Endothelial cell of umbilical vein (primary cell): Measurements from ENCODE around the gene CLEC4A. TPM values are rescaled to one million over a fixed set of nuclear protein-coding genes. Genes with fewer than 3 reads are reported as not detected.
A peak's percentile ranks its signal among the peaks of the same experiment; 100 is the strongest.

Experiments used
- BruUV-seq: library from RNA; stranded (reverse); fragments of 400-500 nt; replicated peaks from 2 replicates; lab custom pipeline; 2021; lab: Mats Ljungman, UMichigan
- CTCF ChIA-PET: fragments of 300-600, 350-600 bp; sonication (Branson Sonifier 250); formaldehyde crosslinking; loops from one replicate; lab custom pipeline; 2021; ENCODE audit warnings: antibody characterized with exemption, inconsistent platforms; lab: Charles Lee
- POLR2A ChIA-PET: fragments of 300-600, 350-600 bp; sonication (Branson Sonifier 250); formaldehyde crosslinking; loops from one replicate; lab custom pipeline; 2021; ENCODE audit warnings: antibody characterized with exemption, inconsistent platforms; lab: Charles Lee
- DNase-seq: peaks from one replicate; pipeline ENCODE4 v3.0.0-alpha.2; 2011; ENCODE audit warnings: low read depth, low spot score
- FAIRE-seq: peaks from 2 replicates; lab custom pipeline; 2011; peaks lifted over from hg19 to GRCh38; lab: Jason Lieb, UNC
- H2AFZ ChIP-seq: 2 replicates; pipeline ENCODE4 v1.6.0; 2012; ENCODE audit warnings: low read depth, low read length, control low read depth, inconsistent platforms
- H3K27ac ChIP-seq: 2 replicates; pipeline ENCODE4 v1.5.1; 2011; ENCODE audit warnings: low read depth, mild to moderate bottlenecking, control low read depth, low read length, moderate library complexity; ENCODE audit not compliant: insufficient read depth
- H3K27me3 ChIP-seq, 2 experiments: 2 replicates each; pipeline versions ENCODE4 v1.6.0 to v1.6.1; 2011; ENCODE audit warnings: low read length in 2 of 2, mixed read lengths in 1 of 2; ENCODE audit not compliant: control insufficient read depth in 2 of 2, insufficient read depth in 2 of 2
- H3K36me3 ChIP-seq, 2 experiments: 2 replicates in 1 of 2; 3 replicates in 1 of 2; pipeline ENCODE4 v1.5.1; 2011; ENCODE audit warnings: low read length in 2 of 2, mild to moderate bottlenecking in 1 of 2, moderate library complexity in 1 of 2; ENCODE audit not compliant: control insufficient read depth in 2 of 2, insufficient read depth in 2 of 2; ENCODE audit errors: extremely low read depth in 1 of 2
- H3K4me1 ChIP-seq: 3 replicates; pipeline ENCODE4 v1.5.1; 2011; ENCODE audit warnings: mild to moderate bottlenecking, low read length; ENCODE audit not compliant: control insufficient read depth, insufficient read depth; ENCODE audit errors: extremely low read depth
- H3K4me2 ChIP-seq: 2 replicates; pipeline ENCODE4 v1.6.1; 2011; ENCODE audit warnings: low read length, control low read depth, mixed read lengths; ENCODE audit not compliant: insufficient read depth
- H3K4me3 ChIP-seq, 3 experiments: fragments of 200-600 bp in 1 of 3; sonication (generic), shearing (Covaris generic) in 1 of 3; replicated peaks in 1 of 3; 2 replicates each; pipeline ENCODE4 v1.5.1; 2011 to 2016; ENCODE audit warnings: control low read depth in 3 of 3, low read length in 3 of 3, mild to moderate bottlenecking in 2 of 3, inconsistent platforms in 1 of 3, low read depth in 1 of 3, moderate library complexity in 1 of 3; ENCODE audit not compliant: insufficient read depth in 1 of 3
- H3K79me2 ChIP-seq: 2 replicates; pipeline ENCODE4 v1.6.0; 2012; ENCODE audit warnings: low read length, inconsistent platforms; ENCODE audit not compliant: control insufficient read depth, insufficient read depth
- H3K9ac ChIP-seq: replicated peaks from 2 replicates; pipeline ENCODE3; 2011; ENCODE audit warnings: low read length, control low read depth; ENCODE audit not compliant: insufficient read depth; ENCODE audit errors: extremely low read depth
- H3K9me1 ChIP-seq: replicated peaks from 3 replicates; pipeline ENCODE4 v1.6.0; 2011; ENCODE audit warnings: mild to moderate bottlenecking, low read length; ENCODE audit not compliant: control insufficient read depth, insufficient read depth; ENCODE audit errors: extremely low read depth
- H3K9me3 ChIP-seq: replicated peaks from 2 replicates; pipeline ENCODE4 v1.5.1; 2012; ENCODE audit warnings: low read length, inconsistent platforms; ENCODE audit not compliant: control insufficient read depth, insufficient read depth
- H4K20me1 ChIP-seq: replicated peaks from 2 replicates; pipeline ENCODE3; 2011; ENCODE audit warnings: mild to moderate bottlenecking, low read length; ENCODE audit not compliant: control insufficient read depth, insufficient read depth; ENCODE audit errors: extremely low read depth
- CTCF ChIP-seq, 2 donors: IDR thresholded peaks; 1 replicate in 1 of 2; 2 replicates in 1 of 2; pipeline ENCODE4 v1.5.1; 2011; ENCODE audit warnings: low read length in 2 of 2, mild to moderate bottlenecking in 2 of 2, moderate library complexity in 2 of 2, control low read depth in 1 of 2, inconsistent platforms in 1 of 2, low read depth in 1 of 2; ENCODE audit not compliant: insufficient read depth in 1 of 2; ENCODE audit errors: extremely low read depth in 1 of 2
- EZH2 ChIP-seq: IDR thresholded peaks from 2 replicates; pipeline ENCODE4 v1.6.1; 2012; ENCODE audit warnings: borderline replicate concordance, low read depth, mild to moderate bottlenecking, moderate library complexity, low read length, inconsistent platforms; ENCODE audit not compliant: severe bottlenecking
- FOS ChIP-seq: IDR thresholded peaks from 2 replicates; pipeline ENCODE4 v1.6.1; 2011; ENCODE audit warnings: mild to moderate bottlenecking, low read length, moderate library complexity, borderline replicate concordance; ENCODE audit not compliant: insufficient read depth
- JUN ChIP-seq: IDR thresholded peaks from 2 replicates; pipeline ENCODE4 v1.6.1; 2011; ENCODE audit warnings: borderline replicate concordance, low read depth; ENCODE audit not compliant: insufficient read length, insufficient read depth
- MAX ChIP-seq: IDR thresholded peaks from 2 replicates; pipeline ENCODE4 v1.6.1; 2011; ENCODE audit not compliant: insufficient read depth, insufficient read length
- MYC ChIP-seq: IDR thresholded peaks from one replicate; pipeline ENCODE4 v1.6.1; 2011; ENCODE audit warnings: mild to moderate bottlenecking, low read depth, low read length
- POLR2A ChIP-seq: IDR thresholded peaks from 2 replicates; pipeline ENCODE4 v1.6.1; 2012; ENCODE audit warnings: low read depth, mild to moderate bottlenecking, control low read depth, low read length
- POLR2AphosphoS5 ChIP-seq: IDR thresholded peaks from 2 replicates; pipeline ENCODE4 v1.6.1; 2012; ENCODE audit warnings: low read depth, mild to moderate bottlenecking, control low read depth, low read length, moderate library complexity; ENCODE audit not compliant: insufficient read depth
- dilution Hi-C: fragments of 300-500 bp; cut with MboI; formaldehyde crosslinking; loops from one replicate; pipeline ENCODE4 v1.15.0; 2019; ENCODE audit warnings: low sequenced_read_pairs; ENCODE audit not compliant: extremely low pct_ligation_motif_present
- intact Hi-C: fragments of 100-400 bp; cut with micrococcal nuclease; formaldehyde crosslinking; loops from one replicate; pipeline ENCODE4 v1.10.0; 2022
- polyA plus RNA-seq, 4 experiments: library from polyadenylated mRNA; depleted of rRNA in 3 of 4; stranded (reverse) in 3 of 4; unstranded in 1 of 4; fragments of >200 nt; gene quantifications; 2 replicates each; pipeline versions ENCODE4 v1.2.1 to v1.2.3, GENCODE V29; 2011 to 2012; ENCODE audit warnings: missing spikeins in 1 of 4
- total RNA-seq: library from RNA; stranded (reverse); gene quantifications from 2 replicates; pipeline ENCODE4 v1.2.3, GENCODE V29; 2021

CLEC4A gene
- total and polyA plus RNA-seq, 2 donors (not counting 3 experiments of a cell fraction or from before 2014, with no cell fraction given): 0.52 to 0.86 TPM

- peak; percentile 59 for FAIRE-seq
- Histone ChIP-seq H3K9me3 (no peaks in the 10 kb centered on the region), H3K27me3 (no peaks in the 10 kb centered on the region), H4K20me1 (no peaks in the 10 kb centered on the region), H3K9me1 (no peaks in the 10 kb centered on the region), H3K4me1 (peaks cover 14% of the 10 kb centered on the region), H3K27ac (no peak overlapping the region), H2AFZ (no peak overlapping the region), H3K36me3 (no peaks in the 10 kb centered on the region), H3K9ac (no peak overlapping the region), H3K79me2 (peaks cover 4% of the 10 kb centered on the region), H3K4me2 (peak overlapping the region; percentile 40), H3K4me3 (no peak overlapping the region)
- CTCF ChIA-PET: interaction anchor here (0.8 to 8.9 kb wide), 15 partner anchors 11 to 245 kb away, joined by 3 to 254 read pairs (median 11); partner anchors contain the start of genes C3AR1 and ZNF705A
- peak; percentile 74 for DNase-seq
- intact Hi-C loops: no loop called here
- dilution Hi-C loops: no loop called here
- no TSS peak for BruUV-seq
- POLR2A ChIA-PET: no interaction called here
- TF ChIP-seq MYC (no peak), JUN (peak; percentile 66), FOS (peak; percentile 90)
Measured at GRCh38 chr12:8077207-8077606, 46.2 kb upstream of the CLEC4A start.

GRCh38 chr12:8078398-8078797 lies 45.0 kb upstream of the CLEC4A start:
- H3K27ac ChIP-seq: no peak overlapping the region
- H3K9me1 ChIP-seq: no peaks in the 10 kb centered on the region
- no peak for FAIRE-seq
- BruUV-seq: no TSS peak
- dilution Hi-C loops: no loop called here
- no peak overlapping the region for H2AFZ ChIP-seq
- H3K27me3 ChIP-seq: no peaks in the 10 kb centered on the region
- POLR2A ChIA-PET: interaction anchor here (0.9 to 1.1 kb wide), 2 partner anchors 142 to 145 kb away, joined by 3 to 7 read pairs; partner anchors contain the start of gene SLC2A3
- TF ChIP-seq POLR2A: no peak
- TF ChIP-seq CTCF (IDR thresholded peaks at IDR 0.05; ENCODE audit: extremely low read depth in 1 of 2, insufficient read depth in 1 of 2, low read depth in 1 of 2, low read length in 2 of 2): peak; percentile 28 to 49
- TF ChIP-seq POLR2AphosphoS5: no peak
- no peak for TF ChIP-seq EZH2
- TF ChIP-seq MYC: no peak
- no peak for TF ChIP-seq MAX
- H3K9ac ChIP-seq: no peak overlapping the region
- CTCF ChIA-PET: interaction anchor here (0.5 to 8.9 kb wide), 33 partner anchors 9 to 436 kb away, joined by 3 to 254 read pairs (median 4); partner anchors contain the start of genes C3AR1 and ZNF705A
- no peak overlapping the region for H3K4me2 ChIP-seq
- H3K79me2 ChIP-seq: peaks cover 15% of the 10 kb centered on the region
- no peaks in the 10 kb centered on the region for H4K20me1 ChIP-seq
- DNase-seq: peak; percentile 84
- no peaks in the 10 kb centered on the region for H3K36me3 ChIP-seq
- H3K4me1 ChIP-seq: peaks cover 22% of the 10 kb centered on the region
- intact Hi-C loops: loop anchor here (1.0 kb wide), 4 partner anchors 12 to 218 kb away; partner anchors contain the start of gene C3AR1
- H3K4me3 ChIP-seq: no peak overlapping the region
- H3K9me3 ChIP-seq: no peaks in the 10 kb centered on the region
